ENCODE measurements around the gene ADGB.

- no peak for TF ChIP-seq POLR2A (IDR thresholded peaks at IDR 0.05; ENCODE audit: low read length)
- no peak for TF ChIP-seq GATA1 (IDR thresholded peaks at IDR 0.05; ENCODE audit: low read depth, low read length)
These were observed 80.6 kb downstream of the ADGB start for GRCh38 chr6:146679386-146679785.

All from erythroblast (primary cell).